ENCODE data around the gene ARHGEF12.

- TF ChIP-seq CTCF (IDR thresholded peaks at IDR 0.05; ENCODE audit: insufficient read depth, low read length, poor library complexity, severe bottlenecking) (no peak), EZH2phosphoT487 (conservative IDR thresholded peaks at IDR 0.05; ENCODE audit: low read length) (no peak)
These were observed 42.3 kb downstream of the ARHGEF12 start for GRCh38 chr11:120378474-120378873.
